Measurements from ENCODE around the gene UBA52.

- TF ChIP-seq EMX1 (CRISPR knock-in tag; IDR thresholded peaks at IDR 0.05) (no peak), JUN (CRISPR knock-in tag; IDR thresholded peaks at IDR 0.05) (no peak)
Measured at GRCh38 chr19:18596752-18597157, 25.1 kb downstream of the UBA52 start.

Data from WTC11 (cell line).